ENCODE results near the gene HNRNPDL.

DNA sequence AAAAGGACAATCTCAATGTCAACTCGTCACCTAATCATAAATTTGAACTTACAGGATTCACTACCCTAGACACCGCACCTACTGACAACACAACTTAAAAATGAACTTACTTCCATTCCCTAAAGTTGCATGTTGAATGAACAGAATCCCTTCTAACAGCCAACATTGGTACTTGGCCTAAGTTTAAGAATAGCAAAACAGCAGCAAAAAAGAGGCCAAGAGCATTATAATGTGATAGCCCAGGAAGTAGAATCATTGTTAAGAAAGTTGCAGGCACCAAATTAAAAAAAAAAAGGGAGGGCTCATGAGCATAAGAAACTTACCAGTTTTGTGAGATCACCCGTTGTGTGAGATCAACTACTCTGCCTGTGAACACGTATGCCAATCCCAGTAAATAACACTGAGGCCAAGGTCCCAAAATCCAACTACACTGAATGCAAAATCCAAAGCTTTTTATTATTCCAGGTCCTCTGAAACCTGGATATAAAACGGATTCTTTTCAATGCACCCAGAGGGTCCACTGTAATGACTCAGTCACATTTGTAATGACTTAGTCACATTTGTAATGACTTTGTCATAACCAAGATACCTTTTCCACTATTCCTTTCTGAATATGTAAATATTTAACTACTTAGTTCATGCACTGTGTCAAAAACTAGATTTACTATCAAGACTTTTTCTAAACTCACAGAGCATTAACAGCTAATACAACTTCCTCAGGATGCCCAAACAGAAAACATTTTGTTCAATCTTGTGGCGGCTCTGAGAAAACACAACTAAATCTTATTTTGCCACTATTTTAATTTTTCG lies 6.8 kb downstream of the HNRNPDL start:
- TF ChIP-seq, protein P1, sequence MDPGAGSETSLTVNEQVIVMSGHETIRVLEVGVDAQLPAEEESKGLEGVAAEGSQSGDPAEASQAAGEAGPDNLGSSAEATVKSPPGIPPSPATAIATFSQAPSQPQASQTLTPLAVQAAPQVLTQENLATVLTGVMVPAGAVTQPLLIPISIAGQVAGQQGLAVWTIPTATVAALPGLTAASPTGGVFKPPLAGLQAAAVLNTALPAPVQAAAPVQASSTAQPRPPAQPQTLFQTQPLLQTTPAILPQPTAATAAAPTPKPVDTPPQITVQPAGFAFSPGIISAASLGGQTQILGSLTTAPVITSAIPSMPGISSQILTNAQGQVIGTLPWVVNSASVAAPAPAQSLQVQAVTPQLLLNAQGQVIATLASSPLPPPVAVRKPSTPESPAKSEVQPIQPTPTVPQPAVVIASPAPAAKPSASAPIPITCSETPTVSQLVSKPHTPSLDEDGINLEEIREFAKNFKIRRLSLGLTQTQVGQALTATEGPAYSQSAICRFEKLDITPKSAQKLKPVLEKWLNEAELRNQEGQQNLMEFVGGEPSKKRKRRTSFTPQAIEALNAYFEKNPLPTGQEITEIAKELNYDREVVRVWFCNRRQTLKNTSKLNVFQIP (CRISPR knock-in tag; IDR thresholded peaks at IDR 0.05; ENCODE audit: borderline replicate concordance, low read depth): no peak; the same call in 1 of the 2 replicates
- no peak for TF ChIP-seq SNAI2 (CRISPR knock-in tag; IDR thresholded peaks at IDR 0.05)
- no peak for TF ChIP-seq ZFP30 (CRISPR knock-in tag; IDR thresholded peaks at IDR 0.05)
- TF ChIP-seq, protein P2, sequence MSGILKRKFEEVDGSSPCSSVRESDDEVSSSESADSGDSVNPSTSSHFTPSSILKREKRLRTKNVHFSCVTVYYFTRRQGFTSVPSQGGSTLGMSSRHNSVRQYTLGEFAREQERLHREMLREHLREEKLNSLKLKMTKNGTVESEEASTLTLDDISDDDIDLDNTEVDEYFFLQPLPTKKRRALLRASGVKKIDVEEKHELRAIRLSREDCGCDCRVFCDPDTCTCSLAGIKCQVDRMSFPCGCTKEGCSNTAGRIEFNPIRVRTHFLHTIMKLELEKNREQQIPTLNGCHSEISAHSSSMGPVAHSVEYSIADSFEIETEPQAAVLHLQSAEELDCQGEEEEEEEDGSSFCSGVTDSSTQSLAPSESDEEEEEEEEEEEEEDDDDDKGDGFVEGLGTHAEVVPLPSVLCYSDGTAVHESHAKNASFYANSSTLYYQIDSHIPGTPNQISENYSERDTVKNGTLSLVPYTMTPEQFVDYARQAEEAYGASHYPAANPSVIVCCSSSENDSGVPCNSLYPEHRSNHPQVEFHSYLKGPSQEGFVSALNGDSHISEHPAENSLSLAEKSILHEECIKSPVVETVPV (CRISPR knock-in tag; IDR thresholded peaks at IDR 0.05): peak; percentile 60
- TF ChIP-seq, protein P3, sequence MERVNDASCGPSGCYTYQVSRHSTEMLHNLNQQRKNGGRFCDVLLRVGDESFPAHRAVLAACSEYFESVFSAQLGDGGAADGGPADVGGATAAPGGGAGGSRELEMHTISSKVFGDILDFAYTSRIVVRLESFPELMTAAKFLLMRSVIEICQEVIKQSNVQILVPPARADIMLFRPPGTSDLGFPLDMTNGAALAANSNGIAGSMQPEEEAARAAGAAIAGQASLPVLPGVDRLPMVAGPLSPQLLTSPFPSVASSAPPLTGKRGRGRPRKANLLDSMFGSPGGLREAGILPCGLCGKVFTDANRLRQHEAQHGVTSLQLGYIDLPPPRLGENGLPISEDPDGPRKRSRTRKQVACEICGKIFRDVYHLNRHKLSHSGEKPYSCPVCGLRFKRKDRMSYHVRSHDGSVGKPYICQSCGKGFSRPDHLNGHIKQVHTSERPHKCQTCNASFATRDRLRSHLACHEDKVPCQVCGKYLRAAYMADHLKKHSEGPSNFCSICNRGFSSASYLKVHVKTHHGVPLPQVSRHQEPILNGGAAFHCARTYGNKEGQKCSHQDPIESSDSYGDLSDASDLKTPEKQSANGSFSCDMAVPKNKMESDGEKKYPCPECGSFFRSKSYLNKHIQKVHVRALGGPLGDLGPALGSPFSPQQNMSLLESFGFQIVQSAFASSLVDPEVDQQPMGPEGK (CRISPR knock-in tag; IDR thresholded peaks at IDR 0.05; ENCODE audit: borderline replicate concordance): peak; percentile 22
- TF ChIP-seq ESRRG (CRISPR knock-in tag; IDR thresholded peaks at IDR 0.05): peak; percentile 70

Data from SK-N-SH treated with all-trans-retinoic acid at 6 μM for 48 hours (cell line).